ENCODE results near the gene SEMA3G. TPM values are rescaled to one million over a fixed set of nuclear protein-coding genes. Genes with fewer than 3 reads are reported as not detected.

Gene SEMA3G
- total RNA-seq, 4 donors from 2014 or later = 4.4 to 91.2 (median 16.7) TPM

GRCh38 chr3:52399131-52399530 is 45.8 kb downstream of the SEMA3G start:
- no peak overlapping the region for H3K4me3 ChIP-seq
- TF ChIP-seq CTCF (IDR thresholded peaks at IDR 0.05) (no peak), POLR2A (IDR thresholded peaks at IDR 0.05) (no peak)
- H3K4me1 ChIP-seq = no peaks in the 10 kb centered on the region
- no peaks in the 10 kb centered on the region for H3K9me3 ChIP-seq
- H3K36me3 ChIP-seq = no peaks in the 10 kb centered on the region
- no peak for DNase-seq
- H3K27me3 ChIP-seq = no peaks in the 10 kb centered on the region
- intact Hi-C loops (cut with DNase I; ENCODE audit: low total_unique reads) = no loop called here
- H3K27ac ChIP-seq = no peak overlapping the region

DNA sequence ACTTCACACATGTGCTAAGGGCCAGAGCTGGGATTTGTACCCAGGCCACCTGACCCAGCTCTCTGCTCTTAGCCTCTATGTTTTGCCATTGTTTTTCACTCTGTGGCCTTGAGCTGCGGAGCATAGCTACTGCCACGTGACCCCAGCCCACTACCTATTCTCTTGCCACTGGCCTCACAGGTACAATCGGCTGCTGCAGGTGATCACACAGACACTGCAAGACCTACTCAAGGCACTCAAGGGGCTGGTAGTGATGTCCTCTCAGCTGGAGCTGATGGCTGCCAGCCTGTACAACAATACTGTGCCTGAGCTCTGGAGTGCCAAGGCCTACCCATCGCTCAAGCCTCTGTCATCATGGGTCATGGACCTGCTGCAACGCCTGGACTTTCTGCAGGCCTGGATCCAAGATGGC is 46.2 kb downstream of the SEMA3G start:
- DNase-seq = no peak
- H3K36me3 ChIP-seq = no peaks in the 10 kb centered on the region
- intact Hi-C loops (cut with DNase I; ENCODE audit: low total_unique reads) = no loop called here

DNA sequence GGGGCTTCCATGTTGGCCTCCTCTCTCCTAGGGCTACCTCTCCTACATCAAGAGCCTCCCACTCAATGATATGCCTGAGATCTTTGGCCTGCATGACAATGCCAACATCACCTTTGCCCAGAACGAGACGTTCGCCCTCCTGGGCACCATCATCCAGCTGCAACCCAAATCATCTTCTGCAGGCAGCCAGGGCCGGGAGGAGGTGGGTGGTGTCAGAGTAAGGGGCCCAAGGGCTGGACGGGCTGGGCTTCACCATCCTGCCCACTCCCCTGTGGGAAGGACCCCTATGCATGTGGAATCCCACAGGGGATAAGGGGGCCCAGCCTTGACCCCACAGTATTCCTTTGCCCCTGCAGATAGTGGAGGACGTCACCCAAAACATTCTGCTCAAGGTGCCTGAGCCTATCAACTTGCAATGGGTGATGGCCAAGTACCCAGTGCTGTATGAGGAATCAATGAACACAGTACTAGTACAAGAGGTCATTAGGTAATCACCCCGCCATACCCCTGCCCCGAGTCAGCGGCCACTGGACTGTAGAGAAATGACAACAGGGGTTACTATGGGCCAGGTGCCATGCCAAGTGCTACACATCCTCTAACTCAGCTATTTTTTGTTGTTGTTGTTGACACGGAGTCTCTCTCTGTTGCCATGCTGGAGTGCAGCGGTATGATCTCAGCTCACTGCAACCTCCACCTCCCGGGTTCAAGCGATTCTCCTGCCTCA is 47.1 kb downstream of the SEMA3G start:
- Histone ChIP-seq H3K4me1 (no peaks in the 10 kb centered on the region), H3K4me3 (no peak overlapping the region), H3K27me3 (no peaks in the 10 kb centered on the region), H3K9me3 (no peaks in the 10 kb centered on the region), H3K27ac (no peak overlapping the region), H3K36me3 (no peaks in the 10 kb centered on the region)
- no peak for DNase-seq
- intact Hi-C loops (cut with DNase I; ENCODE audit: low total_unique reads) = no loop called here
- TF ChIP-seq POLR2A (IDR thresholded peaks at IDR 0.05) = no peak
- TF ChIP-seq CTCF (IDR thresholded peaks at IDR 0.05) = no peak

More for the DNA sequence above, 46.2 kb downstream of the SEMA3G start:
- H3K27me3 ChIP-seq = no peaks in the 10 kb centered on the region
- no peak overlapping the region for H3K4me3 ChIP-seq
- no peaks in the 10 kb centered on the region for H3K4me1 ChIP-seq
- TF ChIP-seq POLR2A (IDR thresholded peaks at IDR 0.05) (no peak), CTCF (IDR thresholded peaks at IDR 0.05) (no peak)
- no peaks in the 10 kb centered on the region for H3K9me3 ChIP-seq
- H3K27ac ChIP-seq = no peak overlapping the region

DNA sequence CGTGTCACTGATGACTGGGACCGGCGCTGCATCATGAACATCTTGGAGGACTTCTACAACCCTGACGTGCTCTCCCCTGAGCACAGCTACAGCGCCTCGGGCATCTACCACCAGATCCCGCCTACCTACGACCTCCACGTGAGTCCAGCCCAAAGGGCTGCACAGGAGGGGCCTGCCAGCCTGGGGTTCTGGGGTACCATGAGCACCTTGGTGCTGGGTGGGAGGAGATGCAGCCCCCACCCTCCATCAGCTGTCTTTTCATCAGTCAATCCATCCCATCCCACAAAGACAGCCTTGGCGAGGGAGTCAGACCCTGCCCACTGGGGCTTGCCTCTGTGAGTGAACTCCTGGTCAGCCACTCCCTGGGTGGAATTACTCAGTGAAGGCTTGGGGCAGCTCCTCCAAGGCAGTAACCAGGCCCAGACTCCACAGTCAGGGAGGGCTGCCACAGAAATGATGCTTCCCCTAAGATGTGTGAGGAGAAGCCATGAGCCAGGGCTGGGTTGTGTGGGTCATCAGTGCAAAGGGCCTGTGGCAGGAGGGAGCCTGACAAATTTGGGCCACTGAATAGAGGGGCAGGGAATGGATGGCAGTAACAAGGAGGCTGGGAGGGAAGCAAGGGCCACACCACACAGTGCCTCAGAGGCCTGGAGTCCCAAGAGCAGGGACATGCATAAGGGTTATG is 47.9 kb downstream of the SEMA3G start:
- no peaks in the 10 kb centered on the region for H3K9me3 ChIP-seq
- no peak for TF ChIP-seq POLR2A (IDR thresholded peaks at IDR 0.05)
- no peak for TF ChIP-seq CTCF (IDR thresholded peaks at IDR 0.05)
- H3K36me3 ChIP-seq = no peaks in the 10 kb centered on the region
- intact Hi-C loops (cut with DNase I; ENCODE audit: low total_unique reads) = no loop called here
- H3K27me3 ChIP-seq = no peaks in the 10 kb centered on the region
- no peak overlapping the region for H3K4me3 ChIP-seq
- H3K4me1 ChIP-seq = no peaks in the 10 kb centered on the region
- no peak for DNase-seq
- no peak overlapping the region for H3K27ac ChIP-seq

Data from uterus (tissue), 4 donors.